GM18517 (cell line): ENCODE data around the gene RPS6KC1.
"Not testable (repeated sequence)": the region's sequence is repeated elsewhere in the genome, so short reads cannot be mapped to it uniquely, and the experiment has no call there.

Source experiments
- ATAC-seq: cut with Tn5 transposase; IDR thresholded peaks from one replicate; pipeline ENCODE4 v1.9.1; 2021; ENCODE audit warnings: mild to moderate bottlenecking, moderate library complexity; ENCODE audit not compliant: unreplicated experiment

The RPS6KC1 gene

DNA sequence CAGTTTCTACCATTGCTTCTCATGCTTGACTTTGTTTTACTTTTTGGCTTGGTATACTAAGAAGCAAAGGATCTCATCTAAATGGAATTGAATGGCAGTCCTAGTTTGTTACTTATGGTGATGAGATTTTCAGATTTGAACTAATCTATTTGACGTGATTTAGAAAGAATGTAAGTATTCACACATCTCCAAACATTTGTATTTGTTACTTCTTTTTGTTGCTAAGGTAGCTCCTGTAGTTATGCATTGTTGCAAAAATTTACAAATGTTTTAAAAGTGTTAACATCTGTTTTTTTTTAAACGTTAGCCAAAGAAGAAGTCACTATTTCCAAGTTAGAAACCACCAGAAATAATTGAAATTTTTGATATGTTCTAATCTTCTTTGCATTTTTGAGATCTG is 222.5 kb downstream of the RPS6KC1 start:
- no peak for ATAC-seq

DNA sequence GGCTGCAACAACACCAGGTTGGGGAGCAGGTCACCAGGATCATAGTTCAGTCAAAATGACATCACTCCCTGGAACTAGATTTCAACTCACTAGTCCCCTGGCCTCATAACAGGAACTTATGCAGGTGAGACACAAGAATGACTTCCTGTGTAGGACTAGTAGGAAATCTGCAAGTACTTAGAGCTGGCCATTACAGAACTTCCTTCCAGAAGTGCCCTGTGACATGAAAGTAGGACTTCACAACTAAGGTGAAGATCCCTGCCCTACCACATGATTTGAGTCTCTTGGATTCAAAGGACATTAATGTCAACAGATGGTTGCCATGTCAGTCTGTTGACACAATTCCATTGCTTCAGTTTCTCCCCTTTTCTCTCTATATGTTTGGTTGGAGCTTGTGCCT is 223.1 kb downstream of the RPS6KC1 start:
- no peak for ATAC-seq

- ATAC-seq, result no peak
Observed at GRCh38 chr1:213275293-213275692, 224.3 kb downstream of the RPS6KC1 start.

- ATAC-seq, result no peak
Observed at GRCh38 chr1:213276236-213276635, 225.2 kb downstream of the RPS6KC1 start.

DNA sequence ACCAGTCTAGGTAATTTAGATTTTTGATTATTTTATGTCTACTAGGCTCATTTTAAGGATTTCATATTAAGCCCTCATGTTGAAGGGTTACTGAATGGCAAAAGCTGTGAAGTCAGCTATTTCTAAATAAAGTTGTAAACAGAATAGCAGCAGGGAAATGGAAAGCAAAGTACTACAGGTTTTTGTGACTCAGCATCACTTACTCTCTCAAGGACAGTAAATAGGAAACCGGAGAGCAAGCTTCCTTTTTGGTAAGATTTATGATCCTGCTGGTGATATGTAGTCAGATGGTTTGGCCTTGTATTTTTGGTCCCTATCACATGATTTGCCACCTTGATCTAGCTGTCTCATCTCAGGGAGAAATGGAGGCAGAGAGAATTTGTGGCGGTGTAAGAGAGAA is 226.0 kb downstream of the RPS6KC1 start:
- no peak for ATAC-seq

DNA sequence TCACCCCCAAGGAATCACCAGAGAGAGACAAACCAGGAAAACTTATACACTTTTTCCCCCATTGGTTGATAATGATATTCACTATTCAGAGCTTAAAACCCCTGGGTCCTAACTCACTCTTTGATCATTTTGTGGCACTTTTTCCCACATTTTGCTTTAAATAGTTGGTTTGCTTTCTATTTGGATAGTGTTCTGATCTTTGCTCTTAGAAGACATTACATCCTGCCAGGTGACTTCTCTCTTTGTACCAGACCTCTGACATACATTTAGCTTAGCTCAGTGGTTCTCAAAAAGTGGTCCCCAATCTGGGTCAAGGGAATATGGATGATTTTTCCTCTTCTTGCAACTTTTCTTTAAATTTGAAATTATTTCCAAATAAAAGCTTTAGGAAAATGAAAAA is 228.4 kb downstream of the RPS6KC1 start:
- no peak for ATAC-seq

GRCh38 chr1:213281640-213282301 is 230.7 kb downstream of the RPS6KC1 start:
- no peak for ATAC-seq

DNA sequence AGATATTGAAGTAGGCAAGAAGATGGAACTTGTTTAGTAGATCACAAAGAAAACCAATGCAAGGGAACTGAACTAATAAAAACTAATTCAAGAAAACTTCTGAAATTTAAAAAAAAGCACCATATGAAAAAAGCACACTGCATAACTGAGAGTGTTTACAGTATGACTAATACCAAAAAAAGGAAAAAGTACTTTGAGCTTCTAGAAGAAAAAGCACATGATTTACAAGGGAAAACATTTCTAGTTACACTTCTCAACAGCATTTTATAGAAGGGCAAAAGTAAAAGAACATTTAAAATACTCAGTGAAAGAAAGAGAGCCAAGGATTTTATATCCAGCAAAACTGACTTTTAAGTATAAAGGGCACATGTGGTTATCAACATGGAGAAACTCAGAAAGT is 233.6 kb downstream of the RPS6KC1 start:
- ATAC-seq, result no peak

DNA sequence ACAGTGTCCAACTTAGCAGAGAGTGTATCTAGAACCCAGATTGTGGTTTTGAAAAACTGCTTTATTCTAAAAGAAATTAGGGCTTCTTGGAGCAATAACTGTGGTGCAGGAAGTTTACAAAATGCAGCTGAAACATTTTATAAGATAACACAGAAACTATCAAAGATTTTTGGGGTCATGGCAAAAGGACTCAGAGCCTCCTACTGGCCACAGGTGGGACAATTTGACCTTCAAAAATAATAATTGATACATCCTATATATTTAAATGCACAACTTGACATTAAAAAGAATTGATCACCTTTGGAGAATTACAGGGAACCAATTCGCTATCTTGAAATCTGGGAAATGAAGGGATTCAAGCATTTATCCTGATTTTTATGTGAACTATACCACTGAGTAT is 235.2 kb downstream of the RPS6KC1 start:
- ATAC-seq, result no peak

GRCh38 chr1:213287987-213288386 is 236.9 kb downstream of the RPS6KC1 start:
- no peak for ATAC-seq

- ATAC-seq, result no peak
Observed at GRCh38 chr1:213291526-213291925, 240.5 kb downstream of the RPS6KC1 start.

DNA sequence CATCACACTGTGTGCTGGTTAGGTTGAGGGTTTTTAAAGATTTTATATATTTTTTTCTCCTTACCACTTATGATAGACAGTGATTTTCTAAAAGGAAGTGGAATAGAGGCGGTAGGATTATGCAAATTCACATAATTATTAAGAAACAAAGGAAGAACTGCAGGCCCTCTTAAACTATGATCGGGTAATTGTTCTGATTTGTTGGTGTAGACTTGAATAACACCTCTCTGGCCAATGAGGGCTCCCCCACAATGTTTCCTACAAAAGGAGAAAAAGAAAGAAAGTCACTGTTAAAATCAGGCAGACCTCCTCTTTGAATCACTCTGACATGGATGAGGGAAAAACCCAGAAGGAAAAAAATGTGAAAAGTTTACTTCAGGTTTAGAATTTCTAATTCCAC is 241.6 kb downstream of the RPS6KC1 start:
- ATAC-seq, result no peak

DNA sequence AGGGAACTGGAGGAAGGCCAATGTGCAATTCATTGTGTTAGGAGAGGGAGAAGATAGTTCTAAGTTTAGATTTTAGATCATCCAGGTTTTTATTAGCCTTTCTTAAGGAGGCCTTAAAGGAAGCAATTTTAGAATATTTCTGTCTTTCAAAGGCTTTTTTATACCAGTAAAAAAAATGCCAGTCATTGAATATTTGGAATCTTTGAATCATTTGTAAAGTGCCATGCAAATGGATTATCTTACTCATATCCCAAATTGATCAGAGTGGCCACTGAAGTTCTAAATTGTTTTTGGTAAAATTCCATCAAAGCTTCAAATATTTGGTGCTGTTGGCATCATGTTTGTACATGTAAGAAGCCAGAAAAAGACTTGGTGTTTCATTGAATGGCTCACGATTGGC is 244.8 kb downstream of the RPS6KC1 start:
- no peak for ATAC-seq

DNA sequence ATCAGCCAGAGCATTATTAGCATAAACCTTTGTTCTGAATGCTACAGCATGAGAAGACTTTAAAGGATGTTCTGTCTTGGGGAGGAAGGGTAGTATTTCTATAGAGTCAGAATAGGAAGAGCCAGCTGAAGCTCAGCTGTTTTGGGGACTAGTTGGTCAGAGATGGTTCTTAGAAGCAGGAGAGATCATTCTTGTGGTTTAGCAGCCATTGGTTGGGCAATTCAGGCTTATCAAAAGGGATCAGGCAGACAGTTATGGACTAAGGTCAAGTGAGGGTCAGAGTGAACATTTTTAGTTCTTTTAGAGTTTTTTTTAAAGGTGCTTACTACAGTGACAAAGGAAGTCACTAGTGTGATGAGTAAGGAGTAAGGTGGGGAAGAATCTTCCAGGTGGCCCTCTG is 245.5 kb downstream of the RPS6KC1 start:
- no peak for ATAC-seq

DNA sequence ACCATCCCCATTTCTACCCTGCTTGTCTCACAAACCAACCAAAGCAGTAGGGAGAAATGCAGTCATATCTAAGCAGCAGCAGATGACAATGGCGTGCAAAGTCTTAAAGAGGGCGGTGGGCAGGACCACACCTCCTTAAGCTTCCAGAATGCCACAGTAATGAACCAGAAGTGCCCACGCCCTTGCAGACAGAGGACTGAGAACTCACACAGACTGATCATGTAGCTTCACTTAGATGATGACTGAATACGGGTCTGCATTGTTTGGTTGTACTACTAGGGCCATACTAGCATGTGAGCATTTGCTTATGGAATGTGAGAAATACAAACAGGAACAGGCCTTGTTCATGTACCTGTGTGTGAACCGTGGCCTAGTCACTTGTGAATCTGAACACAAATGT is 246.0 kb downstream of the RPS6KC1 start:
- no peak for ATAC-seq

DNA sequence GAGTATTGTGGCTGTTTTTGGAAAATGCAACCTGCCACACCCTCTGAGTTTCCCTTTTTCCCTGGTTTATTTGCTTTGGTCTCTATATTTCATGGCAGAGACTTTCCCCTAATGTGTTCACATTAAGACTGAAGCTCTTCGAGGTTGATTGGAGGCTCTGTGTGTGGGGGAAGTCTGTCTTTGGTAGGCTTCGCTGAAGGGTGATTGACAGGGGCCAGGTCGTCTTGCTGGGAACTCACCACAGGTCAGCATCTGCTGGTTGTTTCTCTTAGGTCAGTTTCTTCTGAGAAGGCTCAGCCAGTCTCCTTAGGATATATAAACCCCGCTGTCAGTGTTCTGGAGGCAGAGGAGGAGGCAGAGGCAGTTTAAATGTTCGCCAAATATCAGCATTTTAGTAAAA is 249.4 kb downstream of the RPS6KC1 start:
- no peak for ATAC-seq

- not testable (repeated sequence) for ATAC-seq
Observed at GRCh38 chr1:213301524-213301923, 250.5 kb downstream of the RPS6KC1 start.

DNA sequence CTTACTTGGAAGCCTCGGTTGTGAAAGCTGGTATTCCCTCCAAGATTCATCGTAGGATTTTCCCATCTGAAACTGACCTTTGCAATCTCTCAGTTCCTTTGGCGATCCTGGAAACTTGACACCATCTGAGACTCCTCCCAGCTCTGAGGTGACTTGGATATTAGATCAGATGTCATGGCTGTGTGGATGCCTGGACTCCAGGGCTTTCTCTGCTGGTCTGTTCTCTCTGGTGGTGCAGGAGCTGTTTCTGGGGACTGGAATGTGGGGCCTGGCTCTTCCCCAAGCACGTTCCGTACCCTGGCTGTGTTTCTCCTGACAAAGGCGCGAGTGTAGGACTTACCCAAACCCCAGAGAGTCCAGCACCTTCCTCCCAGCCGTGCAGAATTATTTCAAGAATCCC is 252.2 kb downstream of the RPS6KC1 start:
- ATAC-seq, result no peak

- ATAC-seq, result no peak
Observed at GRCh38 chr1:213315571-213315970, 264.5 kb downstream of the RPS6KC1 start.

- ATAC-seq, result not testable (repeated sequence)
Observed at GRCh38 chr1:213318458-213318857, 267.4 kb downstream of the RPS6KC1 start.

GRCh38 chr1:213320191-213320870 is 269.3 kb downstream of the RPS6KC1 start:
- ATAC-seq, result no peak
